HG02610 (cell line): ENCODE measurements around the gene DCAF8.

Experiments
- ATAC-seq: cut with Tn5 transposase; IDR thresholded peaks from one replicate; pipeline ENCODE4 v1.9.1; 2021; ENCODE audit warnings: mild to moderate bottlenecking, moderate library complexity; ENCODE audit not compliant: unreplicated experiment

Gene DCAF8

DNA sequence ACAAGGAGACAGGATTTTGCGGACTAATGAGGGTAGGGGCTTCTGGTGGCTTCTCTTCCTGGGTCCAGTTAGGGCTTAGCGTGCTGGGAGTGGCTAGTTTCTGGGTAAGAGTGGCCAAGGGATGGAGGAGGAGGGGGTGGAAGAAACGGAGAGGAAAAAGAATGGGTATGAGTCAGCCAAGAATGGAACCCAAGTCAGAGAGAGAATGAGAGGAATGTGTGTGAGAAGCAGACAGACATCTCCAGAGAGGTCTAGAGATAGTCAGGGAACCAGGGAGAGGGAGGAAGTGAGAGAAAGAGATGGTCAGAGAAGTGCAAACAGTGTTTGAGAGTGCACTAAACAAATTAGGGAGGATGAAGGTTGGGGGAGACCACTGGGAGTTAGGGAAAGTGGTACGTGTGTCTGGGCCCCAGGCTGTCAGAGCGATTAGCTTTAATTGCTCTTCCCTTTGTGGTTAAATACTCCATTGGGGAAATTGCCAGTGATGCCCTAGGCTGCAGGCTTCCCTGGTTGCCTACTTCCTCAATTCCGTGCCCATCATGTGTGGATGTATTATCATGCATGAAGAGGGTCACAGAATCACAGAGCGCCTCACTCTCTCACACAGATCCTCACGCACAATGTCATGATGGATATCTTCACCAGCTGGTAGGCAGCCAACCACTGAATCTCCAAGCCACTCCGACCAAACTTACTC lies 55.8 kb downstream of the DCAF8 start:
- ATAC-seq: no peak

DNA sequence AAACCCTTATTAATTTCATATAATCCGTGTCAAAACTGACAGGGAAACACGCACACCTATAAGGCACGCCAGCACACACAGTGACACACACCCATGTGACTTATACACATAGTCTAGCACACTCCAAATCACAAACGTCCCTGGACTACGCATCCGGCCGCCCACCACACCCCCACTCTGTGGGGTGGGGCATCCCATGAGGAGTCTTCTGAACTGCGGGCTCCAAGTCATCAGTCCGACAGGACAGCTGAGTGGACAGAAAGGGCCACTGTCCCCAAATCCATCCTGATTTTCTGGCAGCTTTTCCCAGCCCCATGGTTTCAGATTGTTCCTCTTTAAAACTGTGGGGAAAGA lies 56.3 kb downstream of the DCAF8 start:
- ATAC-seq: no peak

GRCh38 chr1:160205242-160206035 lies 56.9 kb downstream of the DCAF8 start, which contains the start of gene PEA15:
TSS of gene PEA15 (plus strand) at chr1:160205384. CDS start at chr1:160211545, 6,161 bp downstream.
- peak; percentile 42 for ATAC-seq

- peak; percentile 72 for ATAC-seq
Observed at GRCh38 chr1:160204526-160205241, 57.7 kb downstream of the DCAF8 start.

GRCh38 chr1:160200786-160201185 lies 61.6 kb downstream of the DCAF8 start:
- ATAC-seq: no peak

GRCh38 chr1:160197231-160197630 lies 65.1 kb downstream of the DCAF8 start:
- no peak for ATAC-seq

GRCh38 chr1:160196143-160196542 lies 66.2 kb downstream of the DCAF8 start:
- no peak for ATAC-seq

DNA sequence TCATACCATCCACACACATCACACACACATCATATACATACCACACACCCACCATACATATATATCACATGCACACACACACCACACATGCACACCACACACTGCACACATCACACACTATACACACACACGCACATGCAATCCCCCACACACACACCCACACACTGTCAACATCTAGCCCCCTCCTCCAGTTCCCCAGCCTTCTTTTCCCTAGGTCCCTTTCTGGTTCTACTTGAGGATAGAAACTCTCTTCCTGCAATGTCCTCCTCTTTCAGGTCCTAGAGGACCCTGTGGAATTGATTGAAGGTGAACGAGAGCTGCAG lies 67.7 kb downstream of the DCAF8 start:
- no peak for ATAC-seq

DNA sequence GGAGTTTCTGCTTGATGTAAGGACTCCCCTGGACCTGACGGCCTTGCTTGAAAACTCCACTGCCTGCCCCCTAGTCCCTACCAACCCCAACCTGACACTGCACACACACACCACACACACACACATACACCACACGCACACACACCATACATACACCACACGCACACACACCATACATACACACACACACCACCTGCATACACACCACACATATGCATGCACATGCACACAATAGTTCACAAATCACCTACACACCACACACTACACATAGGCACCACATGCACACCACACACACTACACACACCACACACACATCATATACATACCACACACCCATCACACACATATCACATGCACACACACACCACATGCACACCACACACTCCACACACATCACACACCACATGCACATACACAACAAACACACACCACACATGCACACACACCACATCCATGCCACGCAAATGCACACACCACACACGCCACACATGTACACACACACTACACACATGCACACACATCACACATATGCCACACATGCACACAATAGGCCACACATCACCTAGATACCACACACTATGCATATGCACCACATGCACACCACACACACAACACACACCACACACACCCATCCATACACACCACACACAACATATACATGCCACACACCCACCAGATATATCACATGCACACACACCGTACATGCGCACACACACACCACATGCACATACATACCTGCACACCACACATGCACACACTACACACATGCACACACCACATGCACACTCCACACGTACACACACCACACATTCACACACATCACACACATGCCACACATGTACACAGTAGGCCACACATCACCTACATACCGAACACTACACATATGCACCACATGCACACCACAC lies 68.3 kb downstream of the DCAF8 start:
- no peak for ATAC-seq

DNA sequence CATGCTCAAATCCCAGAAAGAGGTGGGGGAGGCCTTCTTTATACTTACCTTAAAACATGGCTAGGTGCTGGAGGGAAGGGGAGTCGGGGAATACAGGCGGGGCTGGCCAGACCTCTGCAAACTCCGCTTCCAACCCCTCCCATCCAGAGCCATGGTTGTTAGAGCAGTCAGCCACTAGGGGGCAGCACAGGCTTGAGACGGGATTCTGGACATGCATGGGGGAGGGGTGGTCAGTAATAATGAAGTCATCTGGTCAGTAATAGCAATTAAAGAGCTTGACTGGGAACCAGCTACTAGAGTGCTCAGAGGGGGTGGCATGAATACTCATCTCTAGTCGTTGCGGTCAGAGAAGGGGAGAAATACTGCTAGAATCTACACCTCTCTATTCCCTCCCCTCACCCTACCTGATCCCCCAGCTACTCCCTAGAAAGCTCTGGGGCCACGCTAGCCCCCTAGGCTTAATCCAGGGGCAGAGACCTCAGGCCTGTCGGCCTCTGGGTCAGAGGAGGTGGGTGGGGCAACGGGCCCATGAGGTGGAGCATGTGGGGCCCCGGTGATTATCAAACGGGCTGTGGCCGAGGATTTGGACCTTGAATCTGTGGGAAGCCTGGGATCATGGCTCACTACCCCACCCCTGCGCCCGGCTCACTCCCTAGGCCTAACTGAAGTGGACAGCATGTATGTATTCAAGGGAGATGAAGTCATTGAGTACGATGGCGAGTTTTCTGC lies 69.1 kb downstream of the DCAF8 start:
- peak; percentile 53 for ATAC-seq

DNA sequence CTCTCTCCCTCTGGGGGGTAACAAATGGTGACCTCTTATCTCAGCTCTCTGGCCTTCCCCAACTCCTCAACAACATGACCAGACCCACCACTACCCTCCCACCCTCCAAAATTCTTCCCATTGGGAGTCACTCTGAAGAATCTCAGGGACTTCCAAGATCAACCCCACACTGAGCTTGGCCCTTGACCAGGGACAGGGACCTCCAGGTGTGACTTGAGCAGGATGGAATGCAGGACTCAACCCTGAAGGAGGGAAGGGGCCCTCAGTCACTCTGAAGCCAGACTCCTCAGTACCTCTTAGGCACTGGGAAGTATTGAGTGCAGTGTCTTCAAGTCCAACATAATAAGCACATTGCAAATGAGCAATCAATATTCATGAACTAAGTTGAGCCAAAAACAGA lies 70.1 kb downstream of the DCAF8 start:
- ATAC-seq: no peak

- no peak for ATAC-seq
Observed at GRCh38 chr1:160191756-160192155, 70.6 kb downstream of the DCAF8 start.

DNA sequence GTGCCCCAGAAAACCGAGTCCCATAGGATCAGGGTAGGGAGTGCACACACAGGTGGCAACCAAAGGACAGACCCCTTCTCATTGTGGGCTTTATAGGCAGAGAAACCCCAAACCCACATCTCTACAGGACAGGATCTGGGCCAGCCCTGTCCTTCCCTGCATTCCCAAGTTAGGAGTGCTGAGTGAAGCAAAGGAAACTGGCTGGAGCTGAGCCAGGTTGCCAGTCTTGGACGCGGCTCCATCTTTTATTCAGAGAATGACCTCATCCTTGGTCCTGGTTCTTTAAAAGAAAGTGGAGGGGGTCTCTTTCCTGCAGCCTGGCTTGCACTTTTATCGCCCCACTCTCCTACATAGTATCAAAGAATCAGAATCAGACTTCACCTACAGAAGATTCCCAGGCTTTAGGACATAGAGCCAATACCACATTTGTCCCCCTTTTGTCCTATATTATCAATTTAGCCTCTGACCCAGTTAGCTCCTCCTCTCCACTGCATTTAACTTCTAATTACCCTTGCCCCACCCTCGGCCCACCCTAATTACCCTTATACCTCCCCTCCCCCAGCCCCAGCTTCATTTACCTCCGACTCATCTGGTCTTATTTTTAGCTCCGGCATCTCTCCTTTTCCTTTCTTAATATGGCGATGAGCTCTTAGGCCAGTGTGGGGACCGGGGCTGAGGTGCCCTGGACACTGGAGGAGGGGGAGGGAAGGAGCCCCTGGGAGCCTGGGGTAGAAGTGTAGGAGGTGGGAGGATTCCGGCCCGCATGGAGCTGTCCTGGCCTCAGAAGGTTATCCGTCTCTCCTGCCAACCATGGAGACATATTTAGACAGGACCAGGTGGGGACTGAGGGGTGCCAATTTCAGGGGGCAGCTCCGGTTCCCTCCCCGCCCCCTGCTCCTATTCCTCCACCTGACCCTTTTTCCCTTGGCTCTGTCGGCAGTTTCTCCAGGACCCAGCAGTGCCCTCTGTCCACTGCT lies 72.4 kb downstream of the DCAF8 start, which contains the start of gene CASQ1:
CASQ1 (plus strand) TSS at position 927 of the 977 bp plus-strand sequence. CDS start 177 bp downstream, outside the sequence.
- ATAC-seq: no peak

DNA sequence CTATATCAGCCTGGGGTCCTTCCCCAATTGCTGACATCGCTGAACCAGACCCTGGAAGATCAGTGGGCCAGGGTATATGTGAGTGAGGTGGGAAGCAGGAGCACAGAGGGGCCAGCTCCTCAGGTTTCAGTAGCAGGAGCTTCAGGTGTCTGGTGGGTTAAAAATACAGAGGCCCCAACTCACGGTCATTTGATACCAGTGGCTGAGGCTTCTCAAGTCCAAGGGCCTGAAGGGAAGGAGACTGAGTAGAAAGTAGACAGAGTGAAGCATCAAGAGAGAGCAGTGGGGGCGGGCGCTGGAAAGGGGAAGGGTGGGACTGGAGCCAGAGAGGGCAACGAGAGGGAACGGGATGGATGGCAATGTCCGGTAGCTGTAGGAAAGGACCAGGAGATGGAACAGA lies 74.0 kb downstream of the DCAF8 start:
- no peak for ATAC-seq

- no peak for ATAC-seq
Observed at GRCh38 chr1:160187407-160187806, 74.9 kb downstream of the DCAF8 start.

GRCh38 chr1:160186729-160187128 lies 75.6 kb downstream of the DCAF8 start:
- no peak for ATAC-seq

- no peak for ATAC-seq
Observed at GRCh38 chr1:160186246-160186645, 76.1 kb downstream of the DCAF8 start.

GRCh38 chr1:160179336-160179735 lies 83.0 kb downstream of the DCAF8 start:
- no peak for ATAC-seq

GRCh38 chr1:160178731-160179130 lies 83.6 kb downstream of the DCAF8 start:
- ATAC-seq: no peak
